Activated B cell treated with CpG ODN at 0.5 μM for 24 hours (primary cell): Measurements from ENCODE around the gene KRTAP24-1. TPM values are rescaled to one million over a fixed set of nuclear protein-coding genes. Genes with fewer than 3 reads are reported as not detected.

Source experiments
- ATAC-seq: fragments of 200-7000 bp; cut with Tn5 transposase; one replicate; pipeline ENCODE4 v1.10.0; 2021; ENCODE audit warnings: low read depth, mild to moderate bottlenecking, moderate library complexity
- CTCF ChIA-PET: fragments of 350-600 bp; sonication (Branson Sonifier 250); formaldehyde crosslinking; loops from one replicate; lab custom pipeline; 2021; ENCODE audit warnings: antibody characterized with exemption; lab: Charles Lee
- POLR2A ChIA-PET: fragments of 350-600 bp; sonication (Branson Sonifier 250); formaldehyde crosslinking; loops from one replicate; lab custom pipeline; 2021; ENCODE audit warnings: antibody characterized with exemption; lab: Charles Lee
- DNase-seq: peaks from one replicate; pipeline ENCODE4 v3.0.0; 2022
- H3K27ac Mint-ChIP-seq: one replicate; pipeline ENCODE4 v1.8.0; 2020; ENCODE audit warnings: mixed read lengths
- H3K27me3 Mint-ChIP-seq: one replicate; pipeline ENCODE4 v1.8.0; 2021; ENCODE audit warnings: mixed read lengths
- H3K36me3 Mint-ChIP-seq: one replicate; pipeline ENCODE4 v1.8.0; 2021; ENCODE audit warnings: low read depth, mixed read lengths
- H3K4me1 Mint-ChIP-seq: one replicate; pipeline ENCODE4 v1.8.0; 2021; ENCODE audit warnings: mixed read lengths
- H3K4me3 Mint-ChIP-seq: one replicate; pipeline ENCODE4 v1.8.0; 2020; ENCODE audit warnings: mild to moderate bottlenecking, mixed read lengths
- H3K9me3 Mint-ChIP-seq: one replicate; pipeline ENCODE4 v1.8.0; 2020; ENCODE audit warnings: mixed read lengths
- intact Hi-C: fragments of 100-400 bp; cut with micrococcal nuclease; formaldehyde crosslinking; loops from one replicate; pipeline ENCODE4 v1.15.1; 2024
- total RNA-seq: library from RNA; stranded (reverse); gene quantifications from 2 replicates; pipeline ENCODE4 v1.2.3, GENCODE V29; 2022
- TF ChIP-seq, protein P1 (sequence below): fragments of 200-600 bp; IDR thresholded peaks from one replicate; pipeline ENCODE4 v1.8.0; 2022; ENCODE audit warnings: antibody characterized with exemption, mild to moderate bottlenecking

Gene KRTAP24-1
- total RNA-seq, 1 donor from 2014 or later = not detected

DNA sequence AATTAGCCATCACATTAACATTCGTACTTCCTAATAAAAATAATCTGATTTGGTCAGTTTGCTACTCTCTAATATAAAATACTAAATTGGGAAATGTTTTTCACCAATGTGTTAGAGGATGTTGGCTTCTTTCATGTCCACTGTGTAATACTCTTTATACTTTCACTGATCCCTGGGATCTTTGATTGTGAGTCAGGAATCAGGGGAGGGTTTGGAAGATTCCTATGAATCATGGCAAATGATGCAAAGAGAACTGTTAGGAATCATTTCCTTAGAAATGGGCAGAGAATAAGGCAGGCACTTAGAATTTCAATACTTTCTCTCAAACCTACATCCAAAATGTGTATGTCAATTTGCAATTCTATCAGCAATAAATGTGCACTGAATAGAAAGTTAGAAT lies 31.0 kb downstream of the KRTAP24-1 start:
- ChIA-PET POLR2A (no interaction called here), CTCF (no interaction called here)
- DNase-seq (no peak), ATAC-seq (no peak)
- H3K9me3 Mint-ChIP-seq = peaks cover 11% of the 10 kb centered on the region
- no peaks in the 10 kb centered on the region for H3K4me1 Mint-ChIP-seq
- H3K36me3 Mint-ChIP-seq = no peaks in the 10 kb centered on the region
- no peaks in the 10 kb centered on the region for H3K27me3 Mint-ChIP-seq
- H3K27ac Mint-ChIP-seq = no peak overlapping the region
- H3K4me3 Mint-ChIP-seq = no peak overlapping the region
- intact Hi-C loops = no loop called here
- TF ChIP-seq, protein P1, sequence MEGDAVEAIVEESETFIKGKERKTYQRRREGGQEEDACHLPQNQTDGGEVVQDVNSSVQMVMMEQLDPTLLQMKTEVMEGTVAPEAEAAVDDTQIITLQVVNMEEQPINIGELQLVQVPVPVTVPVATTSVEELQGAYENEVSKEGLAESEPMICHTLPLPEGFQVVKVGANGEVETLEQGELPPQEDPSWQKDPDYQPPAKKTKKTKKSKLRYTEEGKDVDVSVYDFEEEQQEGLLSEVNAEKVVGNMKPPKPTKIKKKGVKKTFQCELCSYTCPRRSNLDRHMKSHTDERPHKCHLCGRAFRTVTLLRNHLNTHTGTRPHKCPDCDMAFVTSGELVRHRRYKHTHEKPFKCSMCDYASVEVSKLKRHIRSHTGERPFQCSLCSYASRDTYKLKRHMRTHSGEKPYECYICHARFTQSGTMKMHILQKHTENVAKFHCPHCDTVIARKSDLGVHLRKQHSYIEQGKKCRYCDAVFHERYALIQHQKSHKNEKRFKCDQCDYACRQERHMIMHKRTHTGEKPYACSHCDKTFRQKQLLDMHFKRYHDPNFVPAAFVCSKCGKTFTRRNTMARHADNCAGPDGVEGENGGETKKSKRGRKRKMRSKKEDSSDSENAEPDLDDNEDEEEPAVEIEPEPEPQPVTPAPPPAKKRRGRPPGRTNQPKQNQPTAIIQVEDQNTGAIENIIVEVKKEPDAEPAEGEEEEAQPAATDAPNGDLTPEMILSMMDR = no peak

- Mint-ChIP-seq H3K9me3 (peaks cover 11% of the 10 kb centered on the region), H3K36me3 (no peaks in the 10 kb centered on the region), H3K27ac (no peak overlapping the region), H3K27me3 (no peaks in the 10 kb centered on the region), H3K4me3 (no peak overlapping the region), H3K4me1 (no peaks in the 10 kb centered on the region)
- TF ChIP-seq, protein P1 = no peak
- no peak for DNase-seq
- POLR2A ChIA-PET = no interaction called here
- no peak for ATAC-seq
- intact Hi-C loops = no loop called here
- CTCF ChIA-PET = no interaction called here
These were observed 32.8 kb downstream of the KRTAP24-1 start for GRCh38 chr21:30249936-30250335.

- no peak for ATAC-seq
These were observed 33.9 kb downstream of the KRTAP24-1 start for GRCh38 chr21:30248844-30249243.

GRCh38 chr21:30245061-30245460 lies 37.7 kb downstream of the KRTAP24-1 start:
- ChIA-PET CTCF (no interaction called here), POLR2A (no interaction called here)
- TF ChIP-seq, protein P1 = no peak
- Mint-ChIP-seq H3K9me3 (peaks cover 4% of the 10 kb centered on the region), H3K27ac (no peak overlapping the region), H3K4me3 (no peak overlapping the region), H3K4me1 (no peaks in the 10 kb centered on the region), H3K27me3 (no peaks in the 10 kb centered on the region), H3K36me3 (no peaks in the 10 kb centered on the region)
- DNase-seq (no peak), ATAC-seq (no peak)
- intact Hi-C loops = no loop called here

More at GRCh38 chr21:30248844-30249243, 33.9 kb downstream of the KRTAP24-1 start:
- H3K27me3 Mint-ChIP-seq = no peaks in the 10 kb centered on the region
- ChIA-PET POLR2A (no interaction called here), CTCF (no interaction called here)
- intact Hi-C loops = no loop called here
- H3K4me1 Mint-ChIP-seq = no peaks in the 10 kb centered on the region
- no peak for DNase-seq
- no peak overlapping the region for H3K27ac Mint-ChIP-seq
- H3K36me3 Mint-ChIP-seq = no peaks in the 10 kb centered on the region
- TF ChIP-seq, protein P1 = no peak
- H3K4me3 Mint-ChIP-seq = no peak overlapping the region
- H3K9me3 Mint-ChIP-seq = peaks cover 11% of the 10 kb centered on the region

- Mint-ChIP-seq H3K27me3 (no peaks in the 10 kb centered on the region), H3K4me1 (no peaks in the 10 kb centered on the region), H3K27ac (no peak overlapping the region), H3K9me3 (no peaks in the 10 kb centered on the region), H3K4me3 (no peak overlapping the region), H3K36me3 (no peaks in the 10 kb centered on the region)
- intact Hi-C loops = no loop called here
- ChIA-PET CTCF (no interaction called here), POLR2A (no interaction called here)
- DNase-seq (no peak), ATAC-seq (no peak)
- TF ChIP-seq, protein P1 = no peak
These were observed 39.1 kb downstream of the KRTAP24-1 start for GRCh38 chr21:30243691-30244090.
